ENCODE results near the gene HTATIP2. TPM values are rescaled to one million over a fixed set of nuclear protein-coding genes. Genes with fewer than 3 reads are reported as not detected.

The HTATIP2 gene
- total RNA-seq, 1 donor, result 27.9 TPM

DNA sequence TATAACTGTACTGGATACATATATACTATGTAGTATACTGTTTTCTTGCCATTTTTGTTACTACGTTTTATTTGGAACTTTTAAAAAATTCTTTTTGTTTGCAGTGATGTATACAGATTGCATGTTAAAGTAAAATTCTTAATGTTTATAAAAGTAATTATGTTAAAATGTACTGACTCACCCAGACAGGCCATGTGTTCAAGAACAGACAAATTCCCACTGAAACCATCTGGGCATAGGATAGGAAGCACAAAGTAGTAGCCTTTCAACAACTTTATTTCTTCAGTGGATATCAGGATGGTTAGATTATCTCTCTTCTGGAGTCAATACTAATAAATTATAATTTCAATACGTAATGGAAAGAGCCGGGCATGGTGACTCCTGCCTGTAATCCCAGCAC lies 43.8 kb downstream of the HTATIP2 start:
- no peak overlapping the region for H3K4me3 ChIP-seq (ENCODE audit: low read depth, low read length)
- TF ChIP-seq, protein P1, sequence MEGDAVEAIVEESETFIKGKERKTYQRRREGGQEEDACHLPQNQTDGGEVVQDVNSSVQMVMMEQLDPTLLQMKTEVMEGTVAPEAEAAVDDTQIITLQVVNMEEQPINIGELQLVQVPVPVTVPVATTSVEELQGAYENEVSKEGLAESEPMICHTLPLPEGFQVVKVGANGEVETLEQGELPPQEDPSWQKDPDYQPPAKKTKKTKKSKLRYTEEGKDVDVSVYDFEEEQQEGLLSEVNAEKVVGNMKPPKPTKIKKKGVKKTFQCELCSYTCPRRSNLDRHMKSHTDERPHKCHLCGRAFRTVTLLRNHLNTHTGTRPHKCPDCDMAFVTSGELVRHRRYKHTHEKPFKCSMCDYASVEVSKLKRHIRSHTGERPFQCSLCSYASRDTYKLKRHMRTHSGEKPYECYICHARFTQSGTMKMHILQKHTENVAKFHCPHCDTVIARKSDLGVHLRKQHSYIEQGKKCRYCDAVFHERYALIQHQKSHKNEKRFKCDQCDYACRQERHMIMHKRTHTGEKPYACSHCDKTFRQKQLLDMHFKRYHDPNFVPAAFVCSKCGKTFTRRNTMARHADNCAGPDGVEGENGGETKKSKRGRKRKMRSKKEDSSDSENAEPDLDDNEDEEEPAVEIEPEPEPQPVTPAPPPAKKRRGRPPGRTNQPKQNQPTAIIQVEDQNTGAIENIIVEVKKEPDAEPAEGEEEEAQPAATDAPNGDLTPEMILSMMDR (IDR thresholded peaks at IDR 0.05; ENCODE audit: insufficient read depth, low read length), result no peak
- DNase-seq (ENCODE audit: low read depth), result no peak

DNA sequence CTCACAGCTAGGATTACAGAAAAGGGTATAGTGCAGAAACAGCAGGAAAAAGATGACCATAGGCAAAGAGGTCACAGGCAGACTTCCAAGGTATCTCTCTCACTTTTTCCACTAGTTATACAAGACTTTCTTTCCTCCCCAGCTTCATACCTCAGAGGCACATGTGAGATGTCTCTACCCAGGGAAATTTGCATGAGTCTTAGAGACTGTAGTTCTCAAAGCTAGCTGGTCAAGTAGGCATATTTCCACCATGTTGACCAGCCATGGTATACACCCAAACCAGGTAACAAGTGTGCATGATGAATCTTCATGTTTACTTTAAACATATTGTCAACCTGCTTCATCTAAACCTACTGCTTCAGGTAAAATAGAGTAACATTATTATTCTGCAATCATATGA lies 51.9 kb downstream of the HTATIP2 start:
- TF ChIP-seq, protein P1 (IDR thresholded peaks at IDR 0.05; ENCODE audit: insufficient read depth, low read length), result no peak
- no peak overlapping the region for H3K4me3 ChIP-seq (ENCODE audit: low read depth, low read length)

DNA sequence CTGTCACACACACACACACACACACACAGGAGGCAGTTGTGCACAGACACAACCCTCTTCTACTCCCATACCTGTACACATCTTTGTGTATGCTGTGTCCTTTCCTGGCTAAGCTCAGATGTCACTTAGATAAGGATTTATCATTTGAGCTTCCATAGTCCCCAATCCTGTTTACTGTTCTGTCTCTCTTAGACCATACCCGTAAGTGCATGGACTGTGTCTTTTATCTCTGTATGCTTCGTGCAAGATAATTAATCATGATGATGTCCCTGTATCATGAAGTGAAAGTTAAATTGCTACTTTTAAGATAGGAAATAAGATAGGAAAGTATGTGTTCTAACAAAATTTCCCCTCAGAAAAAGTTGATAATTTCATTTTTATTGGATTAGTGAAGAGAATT lies 54.3 kb downstream of the HTATIP2 start:
- DNase-seq (ENCODE audit: low read depth), result no peak
- no peak overlapping the region for H3K4me3 ChIP-seq (ENCODE audit: low read depth, low read length)

More for the DNA sequence above, 51.9 kb downstream of the HTATIP2 start:
- no peak for DNase-seq (ENCODE audit: low read depth)

DNA sequence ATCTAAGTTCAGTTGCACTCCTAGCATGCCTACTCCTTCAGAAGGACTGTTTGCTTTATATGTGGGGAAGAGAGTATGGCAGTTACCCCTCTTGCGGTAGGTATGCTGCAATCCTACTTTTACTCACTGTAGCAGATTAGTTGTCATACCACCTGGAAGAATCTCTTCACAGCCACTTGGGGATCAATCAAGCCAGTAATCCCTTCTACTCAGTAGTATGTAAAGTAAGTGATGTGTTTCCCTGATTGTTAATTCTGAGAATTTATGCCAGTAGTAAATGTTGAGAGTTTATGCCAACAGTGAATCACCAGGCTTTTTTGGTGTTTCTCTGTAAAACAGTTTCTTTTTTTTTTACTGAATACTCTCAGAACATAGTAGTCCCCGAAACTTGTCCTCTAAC lies 58.4 kb downstream of the HTATIP2 start:
- TF ChIP-seq, protein P1 (IDR thresholded peaks at IDR 0.05; ENCODE audit: insufficient read depth, low read length), result no peak
- no peak for DNase-seq (ENCODE audit: low read depth)
- H3K4me3 ChIP-seq (ENCODE audit: low read depth, low read length), result no peak overlapping the region

More for the DNA sequence above, 54.3 kb downstream of the HTATIP2 start:
- TF ChIP-seq, protein P1 (IDR thresholded peaks at IDR 0.05; ENCODE audit: insufficient read depth, low read length), result no peak

DNA sequence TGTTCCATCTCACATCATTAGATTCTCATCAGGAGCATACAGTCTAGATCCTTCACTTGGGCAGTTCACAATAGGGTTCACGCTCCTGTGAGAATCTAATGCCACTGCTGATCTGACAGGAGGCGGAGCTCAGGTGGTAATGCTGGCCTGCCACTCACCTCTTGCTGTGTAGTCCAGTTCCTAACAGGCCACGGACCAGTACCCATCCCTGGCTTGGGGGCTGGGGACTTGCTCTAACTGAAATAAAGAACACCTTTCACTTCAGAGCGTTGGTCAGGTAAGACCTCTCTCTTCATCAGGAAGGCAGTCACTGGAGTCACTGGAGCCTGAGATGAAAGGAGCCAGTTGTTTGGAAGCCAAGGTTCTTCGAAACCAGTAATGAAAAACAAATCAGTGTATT lies 65.7 kb downstream of the HTATIP2 start:
- TF ChIP-seq, protein P1 (IDR thresholded peaks at IDR 0.05; ENCODE audit: insufficient read depth, low read length), result no peak
- no peak for DNase-seq (ENCODE audit: low read depth)
- H3K4me3 ChIP-seq (ENCODE audit: low read depth, low read length), result no peak overlapping the region

Other genes starting within 250 kb of the HTATIP2 start
- gene DBX1, start 203.2 kb upstream of the HTATIP2 start, total RNA-seq (ENCODE audit: low replicate concordance), result not detected in 2 replicates
- gene PRMT3, start 24.0 kb downstream of the HTATIP2 start, total RNA-seq (ENCODE audit: low replicate concordance), result 17.3 and 19.3 TPM in 2 replicates
- gene SLC6A5, start 235.9 kb downstream of the HTATIP2 start, total RNA-seq (ENCODE audit: low replicate concordance), result not detected in 2 replicates